Upper lobe of left lung (tissue), 6 donors: ENCODE measurements around the gene TMEM240. TPM values are rescaled to one million over a fixed set of nuclear protein-coding genes. Genes with fewer than 3 reads are reported as not detected.
"Not testable (repeated sequence)": the region's sequence is repeated elsewhere in the genome, so short reads cannot be mapped to it uniquely, and the experiment has no call there.

Source experiments
- ATAC-seq, 2 donors: fragments of 200-7000 bp; cut with Tn5 transposase; one replicate each; pipeline ENCODE4 v1.9.1; 2022; ENCODE audit warnings: mild to moderate bottlenecking in 2 of 2, moderate library complexity in 2 of 2; ENCODE audit not compliant: low FRiP score in 2 of 2
- DNase-seq, 2 donors: peaks; one replicate each; pipeline ENCODE4 v3.0.0-alpha.2; 2019 to 2020
- H3K27ac ChIP-seq, 4 donors: fragments of 200-600 bp; sonication (generic); one replicate each; pipeline ENCODE4 v1.5.1; 2016 to 2019
- H3K27me3 ChIP-seq, 4 donors: fragments of 200-600 bp; sonication (generic); one replicate each; pipeline ENCODE4 v1.5.1; 2017 to 2019
- H3K36me3 ChIP-seq, 4 donors: fragments of 200-600 bp; sonication (generic); one replicate each; pipeline ENCODE4 v1.5.1; 2016 to 2019
- H3K4me1 ChIP-seq, 4 donors: fragments of 200-600 bp; sonication (generic); one replicate each; pipeline ENCODE4 v1.5.1; 2018 to 2019
- H3K4me3 ChIP-seq, 4 donors: fragments of 200-600 bp; sonication (generic); one replicate each; pipeline ENCODE4 v1.5.1; 2017 to 2019; ENCODE audit warnings: mild to moderate bottlenecking in 2 of 4, moderate library complexity in 1 of 4
- H3K9me3 ChIP-seq, 4 donors: fragments of 200-600 bp; sonication (generic); one replicate each; pipeline ENCODE4 v1.5.1; 2018 to 2019
- EP300 ChIP-seq, 4 donors: sonication (generic); formaldehyde crosslinking; IDR thresholded peaks; one replicate each; pipeline ENCODE4 v1.5.1; 2017; ENCODE audit warnings: antibody characterized with exemption in 4 of 4, control low read depth in 2 of 4
- POLR2A ChIP-seq, 4 donors: fragments of 450-650 bp; IDR thresholded peaks; one replicate each; pipeline ENCODE4 v1.5.1; 2016 to 2017; ENCODE audit warnings: antibody characterized with exemption in 4 of 4, mild to moderate bottlenecking in 2 of 4
- POLR2AphosphoS5 ChIP-seq, 2 donors: sonication (generic); formaldehyde crosslinking; IDR thresholded peaks; one replicate each; pipeline ENCODE4 v1.5.1; 2017; ENCODE audit warnings: antibody characterized with exemption in 2 of 2
- WGBS, 2 donors: methylation state at CpG; one replicate each; pipeline ENCODE4 v1.1.5; 2017 to 2018; 5-methylcytosine and 5-hydroxymethylcytosine counted together
- total RNA-seq, 6 donors: library from RNA; depleted of rRNA in 4 of 6; stranded (reverse); fragments of >200 nt in 4 of 6; gene quantifications; one replicate each; pipeline versions ENCODE4 v1.1.0 to v1.2.1, GENCODE V29; 2016 to 2021
- TF ChIP-seq, protein P1 (sequence below), 6 experiments: fragments of 450-650 bp in 4 of 6; fragments of 200-600 bp in 2 of 6; sonication (generic) in 2 of 6; IDR thresholded peaks; one replicate each; pipeline ENCODE4 v1.5.1; 2016 to 2019; ENCODE audit warnings: antibody characterized with exemption in 6 of 6
- donor health status: DM: no; HTN: no; CAD: no; lungs with moderate emphysema.
- donor health status: DM: no; HTN: yes; CAD: no; lungs with severe emphysema.

Gene TMEM240
- total RNA-seq, 6 donors from 2014 or later = 1.8 to 3.6 (median 3.1) TPM; not detected in 1

DNA sequence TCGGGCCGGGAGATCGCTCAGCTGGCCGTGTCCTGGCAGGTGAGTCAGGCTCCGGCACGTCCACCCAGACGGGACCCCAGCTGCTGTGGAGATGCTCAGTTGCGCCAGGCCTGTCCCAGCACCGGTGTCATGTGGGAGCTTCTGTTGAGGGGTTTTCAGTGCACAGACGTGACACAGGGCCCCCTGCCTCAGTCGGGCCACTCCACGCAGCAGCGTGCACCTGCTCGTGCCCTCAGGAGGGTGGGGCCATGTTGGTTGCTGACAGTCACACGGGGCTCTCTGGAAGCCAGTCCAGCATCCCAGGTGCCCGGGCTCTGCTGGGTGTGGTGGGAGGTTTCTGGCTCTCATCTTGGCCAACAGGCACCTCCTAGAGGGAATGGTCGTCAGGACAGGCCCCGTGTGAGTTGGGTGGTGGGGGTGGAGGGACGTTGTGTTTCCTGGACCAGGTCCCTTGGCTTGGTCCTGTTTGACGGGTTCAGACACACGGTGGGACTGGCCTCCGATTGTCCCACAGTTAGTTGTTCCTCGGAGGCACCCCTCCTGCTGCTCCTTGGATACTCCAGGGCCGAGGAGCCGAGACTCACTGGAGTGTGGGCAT is 49.7 kb downstream of the TMEM240 start:
- Histone ChIP-seq H3K9me3 (peaks cover 0 to 7% (median 0%) of the 10 kb centered on the region in 4 donors), H3K4me3 (no peak overlapping the region), H3K4me1 (no peaks in the 10 kb centered on the region), H3K27ac (no peak overlapping the region), H3K36me3 (peaks cover 0 to 84% (median 54%) of the 10 kb centered on the region in 4 donors), H3K27me3 (no peaks in the 10 kb centered on the region)
- no peak for TF ChIP-seq POLR2A (IDR thresholded peaks at IDR 0.05)
- TF ChIP-seq, protein P1, sequence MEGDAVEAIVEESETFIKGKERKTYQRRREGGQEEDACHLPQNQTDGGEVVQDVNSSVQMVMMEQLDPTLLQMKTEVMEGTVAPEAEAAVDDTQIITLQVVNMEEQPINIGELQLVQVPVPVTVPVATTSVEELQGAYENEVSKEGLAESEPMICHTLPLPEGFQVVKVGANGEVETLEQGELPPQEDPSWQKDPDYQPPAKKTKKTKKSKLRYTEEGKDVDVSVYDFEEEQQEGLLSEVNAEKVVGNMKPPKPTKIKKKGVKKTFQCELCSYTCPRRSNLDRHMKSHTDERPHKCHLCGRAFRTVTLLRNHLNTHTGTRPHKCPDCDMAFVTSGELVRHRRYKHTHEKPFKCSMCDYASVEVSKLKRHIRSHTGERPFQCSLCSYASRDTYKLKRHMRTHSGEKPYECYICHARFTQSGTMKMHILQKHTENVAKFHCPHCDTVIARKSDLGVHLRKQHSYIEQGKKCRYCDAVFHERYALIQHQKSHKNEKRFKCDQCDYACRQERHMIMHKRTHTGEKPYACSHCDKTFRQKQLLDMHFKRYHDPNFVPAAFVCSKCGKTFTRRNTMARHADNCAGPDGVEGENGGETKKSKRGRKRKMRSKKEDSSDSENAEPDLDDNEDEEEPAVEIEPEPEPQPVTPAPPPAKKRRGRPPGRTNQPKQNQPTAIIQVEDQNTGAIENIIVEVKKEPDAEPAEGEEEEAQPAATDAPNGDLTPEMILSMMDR (IDR thresholded peaks at IDR 0.05) = no peak
- TF ChIP-seq EP300 (IDR thresholded peaks at IDR 0.05) = no peak
- peak in 1 of 2 donors; percentile 56 for DNase-seq
- WGBS, 2 donors = 97 to 100% methylated on average over 1 to 20 of the region's 25 CpGs
- no peak for ATAC-seq

DNA sequence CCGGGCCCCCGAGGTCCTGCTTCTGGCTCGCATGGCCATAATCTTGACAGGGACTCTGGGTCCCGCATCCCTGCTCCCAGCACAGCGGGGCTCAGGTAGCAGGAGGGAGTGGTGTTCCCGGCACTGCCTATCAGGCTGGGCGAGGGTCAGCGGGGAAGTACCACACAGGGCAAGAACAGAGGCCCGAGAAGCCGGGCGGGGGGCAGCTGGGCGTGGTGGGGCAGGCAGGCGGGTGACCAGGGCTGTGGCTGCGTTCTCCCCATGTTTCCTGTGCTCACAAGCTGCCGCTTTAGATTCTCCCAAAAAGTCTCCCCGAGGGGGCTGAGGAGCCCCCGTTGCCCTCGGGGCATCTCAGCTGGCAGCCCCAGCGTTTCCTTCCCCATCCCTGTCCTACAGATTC is 50.6 kb downstream of the TMEM240 start:
- Histone ChIP-seq H3K36me3 (peaks cover 0 to 85% (median 58%) of the 10 kb centered on the region in 4 donors), H3K27me3 (no peaks in the 10 kb centered on the region), H3K4me3 (no peak overlapping the region), H3K27ac (no peak overlapping the region), H3K9me3 (peaks cover 0 to 7% (median 0%) of the 10 kb centered on the region in 4 donors), H3K4me1 (no peaks in the 10 kb centered on the region)
- ATAC-seq = no peak
- peak in 1 of 2 donors; percentile 70 for DNase-seq
- WGBS, 2 donors = 96 to 97% methylated on average over 15 to 16 of the region's 19 CpGs
- TF ChIP-seq, protein P1 (IDR thresholded peaks at IDR 0.05) = no peak
- TF ChIP-seq EP300 (IDR thresholded peaks at IDR 0.05) (no peak), POLR2AphosphoS5 (IDR thresholded peaks at IDR 0.05) (no peak), POLR2A (IDR thresholded peaks at IDR 0.05) (no peak)

DNA sequence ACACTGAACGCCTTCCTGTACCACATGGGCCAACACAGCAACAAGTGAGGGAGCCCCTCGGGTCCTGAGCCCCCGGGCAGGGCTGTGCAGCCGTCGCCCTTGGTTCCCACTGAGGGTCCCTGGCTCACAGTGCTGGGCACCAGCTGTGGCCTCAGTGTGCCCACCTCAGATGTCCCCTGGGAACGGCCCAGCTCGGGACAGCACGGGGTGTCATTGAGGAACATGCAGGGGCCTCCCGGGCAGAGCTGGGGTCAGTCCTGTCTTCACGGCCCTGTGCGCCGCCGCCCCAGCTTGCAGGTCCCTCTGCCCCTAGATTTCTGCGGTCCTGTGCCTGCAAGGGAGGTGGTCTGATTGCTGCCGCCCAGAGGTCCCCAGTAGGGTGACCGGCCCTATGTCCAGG is 51.2 kb downstream of the TMEM240 start:
- Histone ChIP-seq H3K9me3 (peaks cover 0 to 7% (median 0%) of the 10 kb centered on the region in 4 donors), H3K4me3 (no peak overlapping the region), H3K4me1 (no peaks in the 10 kb centered on the region), H3K36me3 (peaks cover 0 to 89% (median 60%) of the 10 kb centered on the region in 4 donors), H3K27me3 (no peaks in the 10 kb centered on the region), H3K27ac (no peak overlapping the region)
- no peak for ATAC-seq
- DNase-seq = peak in 1 of 2 donors; percentile 75
- WGBS, 2 donors = 92 to 97% methylated on average over 6 to 15 of the region's 16 CpGs
- TF ChIP-seq POLR2AphosphoS5 (IDR thresholded peaks at IDR 0.05) (no peak), EP300 (IDR thresholded peaks at IDR 0.05) (no peak), POLR2A (IDR thresholded peaks at IDR 0.05) (no peak)
- TF ChIP-seq, protein P1 (IDR thresholded peaks at IDR 0.05) = no peak

DNA sequence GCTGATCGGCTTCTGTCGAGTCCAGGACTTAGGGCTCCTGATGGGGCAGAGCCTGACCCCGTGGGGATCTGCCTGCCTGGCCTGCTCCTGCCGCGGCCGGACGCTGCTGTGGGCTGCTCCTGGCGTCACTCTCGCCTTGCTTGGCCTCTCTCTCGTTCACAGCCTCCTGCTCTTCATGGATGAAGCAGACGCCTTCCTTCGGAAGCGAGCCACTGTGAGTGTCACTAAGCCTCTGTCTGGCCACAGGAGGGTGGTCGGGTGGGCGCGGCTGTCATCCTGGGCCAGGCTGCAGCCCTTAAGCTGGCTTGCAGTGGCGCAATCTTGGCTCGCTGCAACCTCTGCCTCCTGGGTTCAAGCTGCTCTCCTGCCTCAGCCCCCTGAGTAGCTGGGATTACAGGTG is 52.7 kb downstream of the TMEM240 start:
- 90 to 100% methylated on average over 2 to 18 of the region's 18 CpGs for WGBS, 2 donors
- peaks cover 2 to 91% (median 74%) of the 10 kb centered on the region in 4 donors for H3K36me3 ChIP-seq

DNA sequence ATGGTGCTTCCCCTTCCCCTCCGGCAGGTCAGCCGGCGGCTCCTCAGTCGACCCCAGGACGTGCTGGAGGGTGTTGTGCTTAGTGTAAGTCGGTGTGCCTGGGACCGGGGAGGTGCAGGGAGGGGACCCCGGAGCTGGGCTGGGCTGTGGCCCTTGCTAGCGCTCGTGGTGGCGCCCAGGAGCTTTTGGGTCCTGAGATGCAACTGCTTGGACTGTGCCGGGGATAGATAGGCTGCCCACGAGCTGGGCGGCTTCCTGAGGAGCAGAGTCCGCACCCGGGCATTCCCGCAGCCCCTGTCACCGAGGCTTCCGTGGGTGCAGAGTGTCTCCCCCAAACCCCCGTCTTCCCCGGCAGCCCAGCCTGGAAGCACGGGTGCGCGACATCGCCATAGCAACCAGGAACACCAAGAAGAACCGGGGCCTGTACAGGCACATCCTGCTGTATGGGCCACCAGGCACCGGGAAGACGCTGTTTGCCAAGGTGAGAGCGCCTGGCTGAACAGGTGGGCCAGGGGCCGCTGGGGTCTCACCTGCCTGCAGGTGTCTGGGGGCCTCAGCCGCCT is 54.6 kb downstream of the TMEM240 start:
- not testable (repeated sequence) for H3K4me1 ChIP-seq, H3K4me3 ChIP-seq, H3K27me3 ChIP-seq, ATAC-seq, H3K27ac ChIP-seq, H3K9me3 ChIP-seq
- peak in 1 of 2 donors; percentile 66 for DNase-seq
- peaks cover 7 to 87% (median 71%) of the 10 kb centered on the region in 4 donors for H3K36me3 ChIP-seq
- 93 to 96% methylated on average over 7 to 26 of the region's 31 CpGs for WGBS, 2 donors

More for the DNA sequence above, 52.7 kb downstream of the TMEM240 start:
- H3K9me3 ChIP-seq = no peaks in the 10 kb centered on the region
- DNase-seq = peak in 1 of 2 donors; percentile 66
- H3K4me1 ChIP-seq = no peaks in the 10 kb centered on the region
- H3K4me3 ChIP-seq = no peak overlapping the region
- TF ChIP-seq EP300 (IDR thresholded peaks at IDR 0.05) = no peak
- no peak for TF ChIP-seq POLR2AphosphoS5 (IDR thresholded peaks at IDR 0.05)
- TF ChIP-seq, protein P1 (IDR thresholded peaks at IDR 0.05) = no peak
- no peak for TF ChIP-seq POLR2A (IDR thresholded peaks at IDR 0.05)
- no peak overlapping the region for H3K27ac ChIP-seq
- ATAC-seq = no peak
- no peaks in the 10 kb centered on the region for H3K27me3 ChIP-seq

DNA sequence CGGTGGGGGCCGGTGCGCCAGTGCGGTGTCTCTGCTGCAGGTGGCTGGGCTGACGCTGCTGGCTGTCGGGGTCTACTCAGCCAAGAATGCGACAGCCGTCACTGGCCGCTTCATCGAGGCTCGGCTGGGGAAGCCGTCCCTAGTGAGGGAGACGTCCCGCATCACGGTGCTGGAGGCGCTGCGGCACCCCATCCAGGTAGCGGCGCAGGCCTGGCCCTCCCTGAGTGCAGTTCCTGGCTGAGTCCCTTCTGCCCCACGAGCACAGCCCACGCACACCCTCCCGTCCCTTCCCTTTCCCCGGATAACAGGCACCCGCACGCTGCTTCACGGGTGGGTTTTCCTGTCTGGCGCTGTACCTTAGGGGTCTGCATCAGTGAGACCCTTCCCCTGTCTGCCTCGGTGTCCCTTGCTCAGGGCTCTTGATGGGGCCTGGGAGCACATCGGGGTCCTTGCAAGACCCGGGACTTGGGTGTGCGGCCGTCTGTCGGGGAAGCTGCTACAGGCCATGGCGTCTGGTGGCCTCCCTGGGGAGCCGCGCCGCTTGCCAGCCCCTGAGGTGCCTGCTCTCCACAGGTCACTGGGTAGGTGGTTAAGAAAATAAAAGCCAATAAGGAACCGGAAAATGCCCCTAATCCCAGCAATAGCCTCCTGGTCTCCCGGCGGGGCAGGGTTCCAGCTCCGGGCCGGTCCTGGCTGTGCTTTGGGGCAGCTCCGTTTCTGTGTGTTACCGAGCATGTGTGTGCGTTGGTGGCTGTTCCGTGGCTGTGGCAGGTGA is 55.3 kb downstream of the TMEM240 start:
- H3K4me1 ChIP-seq, ATAC-seq, H3K4me3 ChIP-seq, H3K27me3 ChIP-seq, H3K9me3 ChIP-seq, H3K27ac ChIP-seq: not testable (repeated sequence)
- peak in 1 of 2 donors; percentile 70 for DNase-seq
- H3K36me3 ChIP-seq = peaks cover 7 to 86% (median 68%) of the 10 kb centered on the region in 4 donors
- 88 to 94% methylated on average over 9 to 37 of the region's 46 CpGs for WGBS, 2 donors
